DOHH2 (cell line): ENCODE measurements around the gene PLA1A.

ENCODE experiments used
- CTCF ChIP-seq: fragments of 200-600 bp; sonication (generic); IDR thresholded peaks from one replicate; pipeline ENCODE4 v1.5.1; 2014; ENCODE audit warnings: antibody characterized with exemption, mild to moderate bottlenecking, low read depth, low read length; ENCODE audit not compliant: poor library complexity, severe bottlenecking
- EZH2phosphoT487 ChIP-seq: fragments of 200-600 bp; sonication (generic); IDR thresholded peaks from 2 replicates; pipeline ENCODE4 v1.6.1; 2017; ENCODE audit warnings: borderline replicate concordance, mild to moderate bottlenecking, antibody characterized with exemption, low read length, moderate library complexity, mixed read lengths

- TF ChIP-seq CTCF (no peak), EZH2phosphoT487 (no peak)
These were observed 60.4 kb downstream of the PLA1A start for GRCh38 chr3:119657887-119658702.
